ENCODE results near the gene FGF8.

The FGF8 gene

DNA sequence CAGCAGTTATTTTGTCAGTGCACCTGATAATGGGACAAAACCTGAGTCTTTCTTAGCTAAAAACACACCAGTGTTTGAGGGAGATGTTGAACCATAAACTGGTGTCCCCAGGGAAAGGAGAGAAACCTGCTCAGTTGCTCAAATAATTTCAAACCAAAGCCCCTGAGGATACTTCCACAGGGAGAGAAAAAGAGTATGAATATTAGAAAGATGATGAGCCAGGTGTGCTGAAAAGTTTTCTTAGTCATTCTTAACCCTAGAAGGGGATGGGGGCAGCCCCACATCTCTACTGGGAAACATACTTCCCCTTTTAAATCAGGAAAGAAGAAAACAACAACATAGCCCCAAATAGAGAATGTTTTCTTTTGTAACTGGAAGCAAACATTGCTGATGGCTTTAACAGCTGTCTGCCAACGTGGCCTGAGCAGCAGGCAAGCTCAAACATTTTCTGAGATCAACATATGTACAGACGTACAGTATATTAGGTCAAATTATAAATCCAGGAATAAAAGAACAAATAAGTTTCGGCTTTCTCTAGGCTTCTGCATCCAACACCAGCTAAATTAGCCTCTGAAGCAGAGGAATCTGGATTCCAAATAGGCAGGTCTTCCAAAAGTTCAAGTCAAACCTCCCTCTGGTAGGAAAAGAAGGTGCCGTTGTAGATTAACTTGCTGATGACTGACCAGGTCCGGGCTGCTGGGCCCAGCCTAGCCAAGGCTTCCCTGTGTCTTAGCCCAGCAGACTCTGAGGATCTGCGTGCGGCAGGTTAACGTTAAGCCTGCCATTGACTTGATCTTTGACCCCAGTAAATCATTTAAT lies 50.4 kb downstream of the FGF8 start:
- DNase-seq, result no peak

DNA sequence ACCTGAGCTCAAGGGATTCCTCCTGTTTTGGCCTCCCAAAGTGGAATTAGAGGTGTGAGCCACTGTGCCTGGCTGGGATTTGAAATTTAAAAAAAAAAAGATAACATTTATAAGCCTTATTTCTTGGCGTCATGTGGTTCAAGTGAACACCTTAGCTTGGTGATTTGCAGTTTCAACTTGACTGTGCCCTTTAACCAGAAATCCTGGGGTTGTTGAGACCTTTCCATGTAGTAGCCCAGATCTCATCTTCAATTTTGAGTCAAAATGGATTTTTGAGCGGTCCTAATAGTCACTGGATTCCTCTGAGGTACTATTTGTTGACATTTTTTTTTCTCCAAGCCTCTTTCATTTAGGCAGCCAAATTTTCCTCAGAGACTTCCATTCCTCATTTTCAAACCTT lies 51.5 kb downstream of the FGF8 start:
- DNase-seq, result no peak

DNA sequence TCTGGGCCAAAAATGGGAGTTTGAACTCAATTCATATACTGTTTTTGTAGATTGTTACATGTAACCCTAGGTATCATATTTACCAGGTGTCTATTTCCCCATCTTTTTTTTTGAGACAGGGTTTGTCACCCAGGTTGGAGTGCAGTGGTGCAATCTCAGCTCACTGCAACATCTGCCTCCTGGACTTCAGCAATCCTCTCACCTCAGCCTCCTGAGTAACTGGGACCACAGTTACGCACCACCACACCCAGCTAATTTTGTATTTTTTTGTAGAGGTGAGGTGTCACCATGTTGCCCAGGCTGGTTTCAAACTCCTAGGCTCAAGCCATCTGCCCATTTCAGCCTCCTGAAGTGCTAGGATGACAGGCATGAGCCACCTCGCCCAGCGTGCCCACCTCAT lies 52.7 kb downstream of the FGF8 start:
- no peak for DNase-seq

DNA sequence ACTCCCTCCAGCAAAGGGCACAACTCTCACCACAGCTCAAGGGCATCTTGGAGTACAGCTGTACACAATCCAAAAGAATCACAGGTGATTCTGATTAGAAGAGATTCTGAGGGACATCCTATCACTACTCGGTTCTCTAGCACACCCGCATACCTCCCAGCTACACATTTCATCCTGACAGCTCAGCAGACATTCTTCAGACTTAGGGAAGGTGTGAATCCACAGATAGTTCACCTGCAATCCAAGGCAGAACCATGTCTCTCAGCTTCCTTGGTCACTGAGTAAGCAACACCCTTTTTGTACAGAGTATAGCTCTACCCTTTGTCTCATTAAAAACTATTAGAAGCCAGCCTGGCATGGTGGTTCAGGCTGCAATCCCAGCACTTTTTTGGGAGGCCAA lies 54.1 kb downstream of the FGF8 start:
- DNase-seq, result no peak

- DNase-seq, result no peak
Measured at GRCh38 chr10:101720606-101721230, 55.2 kb downstream of the FGF8 start.

Data from CD4-positive, alpha-beta T cell treated with Interleukin-1 beta for 1 hour (primary cell).